Fibroblast of peridontal ligament (primary cell): ENCODE measurements around the gene TOGARAM2.
"Not testable (repeated sequence)": the region's sequence is repeated elsewhere in the genome, so short reads cannot be mapped to it uniquely, and the experiment has no call there.

ENCODE experiments used
- DNase-seq: peaks from one replicate; pipeline ENCODE4 v3.0.0-alpha.2; 2010; ENCODE audit errors: extremely low read depth

The TOGARAM2 gene

DNA sequence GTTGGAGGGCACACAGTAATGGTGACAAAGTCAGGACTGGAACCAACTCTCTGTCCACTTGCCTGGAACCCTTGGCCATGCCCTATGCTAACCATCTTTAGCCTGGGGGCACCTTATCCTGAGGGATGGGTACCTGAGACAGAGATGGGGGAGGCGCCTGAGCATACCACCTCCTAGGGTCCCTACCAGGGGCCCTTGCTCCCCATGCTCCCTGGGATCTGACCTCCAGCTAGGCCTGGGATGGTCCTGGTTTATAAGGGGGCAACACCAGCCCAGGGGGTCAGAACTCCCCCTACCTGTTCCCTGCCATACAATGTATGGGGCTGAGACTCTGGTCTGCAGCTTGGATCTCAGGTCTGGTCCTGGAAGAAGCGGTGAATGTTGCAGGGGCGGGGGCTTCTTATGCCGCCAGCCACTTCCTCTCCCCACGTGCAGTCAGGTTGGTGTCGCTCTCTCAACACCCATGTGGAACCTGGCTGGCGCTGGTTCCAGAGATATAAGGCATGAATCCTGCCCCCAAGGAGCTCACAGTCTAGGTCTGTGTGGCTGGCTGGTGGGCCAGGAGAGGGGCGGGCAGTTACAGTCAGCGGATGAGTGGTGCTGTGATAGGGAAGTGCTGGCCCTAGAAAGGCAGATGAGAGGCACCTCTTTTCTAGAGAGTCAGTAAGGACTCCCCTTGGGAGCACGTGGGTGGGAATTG lies 3.8 kb upstream of the TOGARAM2 start:
- no peak for DNase-seq

DNA sequence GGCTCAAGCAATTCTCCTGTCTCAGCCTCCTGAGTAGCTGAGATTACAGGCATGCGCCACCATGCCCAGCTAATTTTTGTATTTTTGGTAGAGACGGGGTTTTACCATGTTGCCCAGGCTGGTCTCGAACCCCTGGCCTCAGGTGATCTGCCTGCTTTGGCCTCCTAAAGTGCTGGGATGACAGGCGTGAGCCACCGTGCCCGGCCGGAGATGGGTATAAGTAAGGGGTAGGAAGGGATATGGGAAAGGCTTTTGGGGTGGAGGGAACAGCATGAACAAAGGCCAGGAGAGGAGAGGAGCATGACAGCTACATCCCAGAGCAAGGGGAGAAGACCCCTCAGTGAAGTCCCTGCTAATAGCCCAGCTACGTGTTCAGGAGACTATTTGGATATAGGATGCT lies 3.1 kb upstream of the TOGARAM2 start:
- not testable (repeated sequence) for DNase-seq

DNA sequence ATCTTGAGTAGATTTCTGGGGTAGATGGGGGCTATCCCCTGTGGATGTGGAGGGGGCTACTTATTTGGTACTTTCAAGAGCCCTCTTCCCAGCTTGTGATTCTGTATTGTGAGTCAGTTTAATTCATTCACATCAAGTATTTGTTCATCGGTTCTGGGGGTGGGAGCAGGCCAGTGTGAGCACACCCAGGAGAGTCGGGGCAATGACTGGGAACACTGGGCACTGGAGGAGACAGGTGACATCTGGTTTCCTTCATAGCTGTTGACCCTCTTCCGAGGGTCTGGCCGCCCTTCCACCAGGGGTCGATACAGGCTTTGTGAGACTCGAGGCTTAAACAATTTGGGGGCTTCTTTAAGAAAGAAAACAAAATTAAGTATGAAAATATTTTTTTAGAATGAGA lies 2.5 kb upstream of the TOGARAM2 start:
- DNase-seq: no peak

DNA sequence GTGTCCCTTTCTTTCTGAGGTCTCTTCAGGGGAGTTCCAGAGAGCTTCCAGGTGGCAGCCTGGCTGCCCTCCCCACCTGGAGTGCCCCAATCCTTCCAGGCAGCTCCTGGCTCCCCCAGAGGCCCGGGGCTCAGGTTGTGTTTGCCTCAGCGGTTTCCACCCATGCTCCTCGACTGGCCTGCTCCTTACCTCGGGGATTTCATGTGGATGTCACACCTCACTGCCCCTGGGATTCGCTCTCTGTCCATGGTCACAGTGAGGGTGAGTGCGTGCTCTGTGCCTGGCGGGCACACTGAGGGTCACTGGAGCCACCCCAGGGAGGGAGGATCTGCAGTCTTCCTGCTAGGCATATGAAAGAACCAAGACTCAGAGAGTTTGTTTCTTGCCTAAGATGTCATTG lies 2.1 kb upstream of the TOGARAM2 start:
- DNase-seq: no peak

DNA sequence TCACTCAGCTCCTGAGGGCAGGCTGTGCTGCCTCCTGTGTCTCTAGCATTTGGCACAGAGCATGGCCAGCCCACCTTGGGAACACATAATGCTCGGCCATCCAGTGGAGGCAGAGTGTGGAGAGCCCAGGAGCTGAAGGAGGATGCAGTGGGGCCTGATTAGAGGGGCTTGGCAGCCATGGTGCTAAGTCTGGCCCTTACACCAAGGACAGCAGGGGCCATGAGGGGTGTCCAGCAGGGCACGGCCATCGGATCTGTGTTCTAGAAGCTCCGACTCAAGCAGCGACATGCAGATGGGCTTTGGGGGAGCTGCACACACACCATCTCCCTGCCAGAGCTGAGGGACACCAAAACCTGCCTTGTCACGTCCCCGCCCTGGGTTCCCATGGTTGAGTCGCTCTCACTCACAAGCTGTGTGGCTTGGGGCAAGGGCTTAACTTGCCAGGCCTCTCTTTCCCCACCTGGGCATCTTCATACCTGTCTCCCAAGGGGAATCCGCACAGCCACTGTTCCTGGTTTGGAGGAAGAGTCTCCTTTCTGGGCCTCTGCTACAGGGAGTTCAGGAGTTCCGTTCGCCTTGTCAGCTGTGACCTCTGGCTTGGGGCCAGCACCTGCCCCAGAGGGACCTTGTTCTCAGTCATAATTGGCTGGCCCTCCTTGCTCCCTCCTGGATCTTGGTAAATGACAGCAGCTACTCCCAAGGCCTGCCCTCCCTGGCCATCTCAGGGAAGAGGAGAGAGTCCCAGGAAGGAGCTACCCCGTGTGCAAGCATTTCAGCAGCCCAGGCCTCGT lies 1.3 kb upstream of the TOGARAM2 start:
- DNase-seq: no peak

DNA sequence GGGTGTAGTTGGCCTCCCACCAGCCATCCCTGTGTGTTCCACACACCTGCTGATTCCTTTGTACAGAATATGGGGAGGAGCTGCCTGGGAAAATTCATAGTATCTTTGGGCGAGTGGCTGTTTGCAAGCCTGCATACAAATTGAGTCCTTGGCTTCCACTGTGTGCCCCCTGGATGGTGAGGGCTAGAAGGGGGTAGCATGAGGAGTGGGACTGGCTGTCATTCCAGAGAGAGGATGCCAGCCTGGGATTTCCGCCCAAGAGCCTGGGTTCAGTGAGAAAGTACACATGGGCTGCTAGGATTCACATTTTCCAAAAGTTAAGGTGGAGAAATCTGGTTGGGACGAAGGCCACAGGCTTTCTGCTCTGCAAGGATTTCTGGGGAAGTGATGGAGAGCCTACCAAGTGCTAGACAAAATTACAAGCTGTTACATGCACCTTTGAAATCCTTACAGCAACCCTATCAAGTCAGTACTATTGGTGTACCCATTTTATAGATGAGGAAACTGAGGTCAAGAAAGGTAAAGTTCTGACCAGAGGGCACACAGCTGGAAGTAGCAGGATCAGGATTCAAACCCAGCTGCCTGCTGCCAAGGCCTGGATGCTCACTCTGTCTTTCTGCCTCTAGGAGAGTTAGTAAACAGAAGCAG lies 606 bp upstream of the TOGARAM2 start:
- peak; percentile 25 for DNase-seq

DNA sequence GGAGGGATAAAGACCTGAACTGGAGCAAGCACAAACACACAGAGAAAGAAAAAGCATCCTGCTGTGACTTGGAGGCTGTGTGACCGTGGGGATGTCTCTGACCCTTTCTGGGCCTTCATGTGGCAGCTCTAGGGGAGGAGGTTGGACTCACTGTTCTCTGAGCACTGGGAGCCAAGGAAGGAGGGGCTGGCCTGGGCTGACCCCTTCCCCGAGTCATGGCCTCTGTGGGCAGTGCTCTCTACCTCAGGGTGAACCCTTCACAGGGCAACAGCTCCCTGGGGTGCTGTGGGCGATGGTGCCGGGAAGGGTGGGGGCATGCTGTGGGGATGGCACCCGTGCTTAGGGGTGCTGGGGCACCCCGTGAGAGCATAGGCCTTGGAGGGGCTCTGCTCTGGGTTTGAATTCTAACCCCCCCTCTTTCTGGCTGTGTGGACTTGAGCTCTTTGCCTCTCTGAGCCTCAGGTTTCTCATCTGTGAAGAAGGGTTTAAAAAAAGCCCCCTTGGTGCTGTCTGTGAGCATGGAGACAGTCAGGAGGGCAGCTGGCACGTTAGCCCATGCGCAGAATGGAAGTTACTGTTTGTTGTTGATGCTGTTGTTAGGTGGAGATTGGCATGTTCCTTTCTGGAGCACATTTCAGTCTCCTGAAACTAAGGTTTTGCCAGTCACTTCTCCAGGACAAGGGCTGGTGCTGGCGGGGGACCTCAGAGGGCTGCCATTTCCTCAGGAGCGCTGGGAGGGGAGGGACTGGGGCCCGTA lies 700 bp downstream of the TOGARAM2 start:
- no peak for DNase-seq

DNA sequence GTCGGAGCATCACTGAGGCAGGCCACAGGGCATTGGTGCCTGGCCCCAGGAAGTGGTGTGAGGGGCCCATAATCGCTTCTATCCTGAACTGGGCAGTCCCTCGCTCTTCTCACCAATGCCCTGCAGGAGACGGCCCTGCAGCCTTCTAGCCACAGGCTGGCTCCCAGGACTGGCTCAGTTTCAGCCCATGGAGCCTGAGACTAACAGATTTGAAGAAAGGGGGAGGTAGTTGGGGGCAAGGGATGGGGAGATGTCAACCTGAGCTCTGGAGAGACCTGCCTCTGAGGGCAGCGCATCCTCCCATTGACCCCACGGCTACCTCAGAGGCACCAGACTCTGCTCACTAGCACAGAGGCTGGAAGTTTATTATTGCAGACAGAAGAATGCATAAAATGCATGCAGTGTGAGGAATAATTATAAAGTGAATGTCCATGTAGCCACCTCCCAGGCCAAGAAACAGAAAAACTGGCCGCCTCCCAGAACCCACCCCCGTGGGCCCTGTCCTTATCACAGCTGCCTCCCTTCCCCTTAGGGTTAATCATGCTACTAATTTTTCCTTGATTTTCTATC lies 1.4 kb downstream of the TOGARAM2 start:
- DNase-seq: no peak

DNA sequence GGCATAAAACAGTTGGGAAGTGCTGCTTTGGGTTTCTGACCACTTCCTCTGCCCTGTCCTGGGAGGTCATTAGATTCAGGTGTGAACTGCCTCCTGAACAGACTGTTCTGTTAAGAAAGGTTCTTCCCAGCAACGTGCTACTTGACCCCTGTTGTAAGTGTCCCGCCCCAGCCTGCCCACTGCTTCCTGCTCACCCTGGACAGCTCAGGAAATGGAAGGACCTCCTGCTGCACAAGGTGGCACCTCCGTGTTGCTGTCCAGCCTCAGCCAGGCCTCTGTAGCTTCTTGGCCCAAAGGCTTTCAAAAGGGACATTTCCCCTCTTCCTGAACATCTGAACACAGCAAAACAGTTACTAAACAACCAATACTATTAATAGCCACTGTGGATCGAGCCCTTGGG lies 5.3 kb downstream of the TOGARAM2 start:
- no peak for DNase-seq

DNA sequence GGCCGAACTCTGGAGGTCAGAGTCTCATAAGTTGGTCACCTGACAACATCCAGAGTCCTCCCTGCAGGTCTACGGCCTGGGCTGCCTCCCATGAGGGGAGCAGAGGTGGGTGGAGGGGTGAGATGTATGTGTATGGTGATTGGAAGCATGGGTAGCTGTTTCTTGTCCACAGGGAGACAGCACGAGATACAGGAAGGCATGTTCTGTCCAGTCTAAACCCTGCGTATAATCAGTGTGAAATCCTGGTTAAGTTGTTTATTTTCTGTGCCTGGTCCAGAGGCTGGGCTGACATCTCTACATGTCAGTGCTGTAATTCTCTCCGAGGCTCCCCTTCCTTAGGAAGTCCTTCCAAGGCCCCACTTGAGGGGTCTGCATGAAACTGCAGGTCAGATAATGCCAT lies 8.9 kb downstream of the TOGARAM2 start:
- DNase-seq: no peak

DNA sequence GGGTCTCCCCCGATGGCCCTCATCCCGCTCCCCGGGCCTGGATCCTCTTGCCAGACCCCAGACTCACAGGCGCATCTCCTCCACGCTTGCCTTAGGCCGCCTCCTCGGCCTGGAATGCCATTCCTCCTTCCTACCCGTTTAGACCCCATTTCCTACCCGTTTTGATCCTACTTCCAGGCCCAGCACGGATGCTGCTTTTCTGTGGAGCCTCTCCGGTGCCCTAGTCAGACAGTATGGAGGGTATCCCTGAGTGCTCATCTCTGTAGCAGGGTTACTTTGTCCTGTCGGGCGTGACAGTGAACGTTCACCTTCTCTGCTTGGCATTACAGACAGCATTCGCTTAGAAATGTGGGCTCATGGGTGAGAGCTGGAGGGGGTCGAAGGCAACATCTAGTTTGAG lies 9.3 kb downstream of the TOGARAM2 start:
- no peak for DNase-seq

DNA sequence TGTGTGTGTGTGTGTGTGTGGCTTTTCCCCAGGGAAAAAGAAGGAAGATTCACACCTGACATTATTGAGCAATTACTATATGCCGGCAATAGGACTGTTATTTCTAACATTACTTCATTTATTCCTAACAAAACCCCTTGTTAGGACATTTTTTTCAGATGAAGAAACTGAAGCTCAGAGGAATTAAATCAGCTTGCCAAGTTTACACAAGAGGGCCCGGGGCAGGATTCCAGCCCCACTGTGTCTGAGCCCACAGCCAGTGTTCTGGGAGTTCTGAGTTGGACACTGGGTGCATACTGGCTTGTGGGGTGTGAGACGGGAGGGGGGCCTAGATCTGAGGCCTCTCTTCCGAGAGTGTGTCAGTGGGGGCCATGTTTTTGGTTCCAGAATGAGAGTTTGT lies 9.9 kb downstream of the TOGARAM2 start:
- DNase-seq: peak; percentile 58

DNA sequence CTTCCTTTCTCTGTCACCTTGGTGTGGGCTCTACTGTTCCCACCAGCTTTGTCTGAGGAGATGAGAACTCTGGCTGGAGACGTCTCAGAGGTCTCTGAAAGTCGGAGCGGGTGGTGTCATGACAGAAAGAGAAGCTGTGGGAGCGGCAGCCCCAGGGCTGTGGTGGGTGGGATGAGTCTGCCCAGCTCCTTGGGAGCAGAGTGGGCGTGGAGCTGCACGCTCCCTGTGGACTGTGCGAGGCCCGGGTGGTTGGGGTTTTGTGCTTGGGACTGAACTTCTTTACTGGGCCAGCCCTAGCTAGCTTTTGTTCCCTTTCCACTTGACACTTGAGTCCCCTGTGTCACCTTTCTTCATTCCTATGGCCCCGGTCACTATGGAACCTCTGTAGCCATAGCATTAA lies 10.4 kb downstream of the TOGARAM2 start:
- DNase-seq: no peak

DNA sequence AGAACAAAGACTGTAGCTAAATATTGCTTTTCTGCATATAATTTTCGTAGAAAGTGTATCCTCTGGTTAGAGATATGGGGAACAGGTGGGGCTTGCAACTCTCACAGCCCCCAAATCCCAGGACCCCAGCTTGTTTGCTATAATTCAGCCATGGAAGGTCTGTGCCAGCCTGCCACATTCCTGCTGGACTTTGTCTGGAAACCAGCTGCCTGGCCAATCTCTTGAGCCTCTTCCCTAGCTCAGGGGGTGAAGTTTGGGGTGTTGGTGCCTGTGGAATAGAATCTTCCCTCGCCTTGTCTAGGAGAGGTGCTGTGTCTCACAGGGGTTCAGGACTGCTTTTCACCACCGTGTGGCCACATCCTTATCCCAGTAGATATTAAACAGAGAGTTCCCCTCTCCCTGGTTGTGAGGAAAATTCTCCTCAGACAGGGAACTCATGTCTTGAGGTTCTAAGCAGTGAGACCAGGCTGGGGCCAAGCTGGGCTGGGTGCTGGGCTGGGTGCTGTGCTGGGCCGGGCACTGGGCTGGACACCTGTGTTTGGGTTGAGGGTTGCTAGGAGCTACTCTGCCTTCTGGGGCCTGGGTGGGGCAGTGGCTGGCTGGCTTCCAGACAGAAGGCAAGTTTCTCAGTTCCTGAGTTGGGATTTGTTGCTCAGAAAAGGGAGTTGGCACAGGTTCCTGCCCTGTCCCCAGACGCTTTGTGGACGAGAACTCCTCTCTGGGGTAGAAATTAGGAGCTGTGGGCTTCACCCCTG lies 12.3 kb downstream of the TOGARAM2 start:
- no peak for DNase-seq

DNA sequence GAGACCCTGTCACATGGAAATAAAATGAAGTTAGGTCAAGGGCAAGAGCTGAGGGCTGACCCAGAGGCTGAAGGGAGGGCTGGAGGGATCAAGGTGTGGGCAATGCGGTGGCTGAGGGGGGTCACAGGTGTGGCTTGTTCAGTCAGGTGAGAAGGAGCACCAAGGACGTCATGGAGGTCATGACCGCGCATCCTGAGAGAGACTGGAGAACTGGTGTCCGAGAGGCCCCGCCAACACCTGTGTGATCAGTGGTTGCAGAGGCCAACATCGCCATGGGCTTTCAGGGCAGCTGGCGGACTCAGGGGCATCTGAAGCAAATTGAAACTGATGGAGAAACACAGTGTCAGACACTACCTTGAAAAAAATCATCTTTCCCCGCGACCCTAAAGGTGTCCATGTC lies 13.0 kb downstream of the TOGARAM2 start:
- DNase-seq: no peak

DNA sequence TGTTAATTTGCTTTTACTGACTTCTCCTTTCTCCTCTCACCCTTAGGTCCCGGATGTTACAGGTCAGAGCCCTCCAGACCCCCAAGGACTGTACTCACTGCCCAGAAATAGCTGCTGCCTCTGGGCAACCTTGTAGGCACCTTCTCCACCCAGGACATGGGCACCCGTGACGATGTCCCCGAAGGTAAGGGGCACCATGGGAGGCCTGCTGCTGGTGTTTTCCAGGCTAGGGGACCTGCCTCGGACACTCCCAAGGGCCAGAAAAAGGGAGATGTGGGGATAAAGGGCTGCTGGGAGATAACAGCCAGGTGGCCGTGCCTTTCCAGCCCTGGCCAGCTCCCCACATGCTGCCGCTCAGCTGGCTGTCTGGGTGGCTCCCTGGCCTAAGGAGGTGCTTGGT lies 13.6 kb downstream of the TOGARAM2 start:
- DNase-seq: no peak

DNA sequence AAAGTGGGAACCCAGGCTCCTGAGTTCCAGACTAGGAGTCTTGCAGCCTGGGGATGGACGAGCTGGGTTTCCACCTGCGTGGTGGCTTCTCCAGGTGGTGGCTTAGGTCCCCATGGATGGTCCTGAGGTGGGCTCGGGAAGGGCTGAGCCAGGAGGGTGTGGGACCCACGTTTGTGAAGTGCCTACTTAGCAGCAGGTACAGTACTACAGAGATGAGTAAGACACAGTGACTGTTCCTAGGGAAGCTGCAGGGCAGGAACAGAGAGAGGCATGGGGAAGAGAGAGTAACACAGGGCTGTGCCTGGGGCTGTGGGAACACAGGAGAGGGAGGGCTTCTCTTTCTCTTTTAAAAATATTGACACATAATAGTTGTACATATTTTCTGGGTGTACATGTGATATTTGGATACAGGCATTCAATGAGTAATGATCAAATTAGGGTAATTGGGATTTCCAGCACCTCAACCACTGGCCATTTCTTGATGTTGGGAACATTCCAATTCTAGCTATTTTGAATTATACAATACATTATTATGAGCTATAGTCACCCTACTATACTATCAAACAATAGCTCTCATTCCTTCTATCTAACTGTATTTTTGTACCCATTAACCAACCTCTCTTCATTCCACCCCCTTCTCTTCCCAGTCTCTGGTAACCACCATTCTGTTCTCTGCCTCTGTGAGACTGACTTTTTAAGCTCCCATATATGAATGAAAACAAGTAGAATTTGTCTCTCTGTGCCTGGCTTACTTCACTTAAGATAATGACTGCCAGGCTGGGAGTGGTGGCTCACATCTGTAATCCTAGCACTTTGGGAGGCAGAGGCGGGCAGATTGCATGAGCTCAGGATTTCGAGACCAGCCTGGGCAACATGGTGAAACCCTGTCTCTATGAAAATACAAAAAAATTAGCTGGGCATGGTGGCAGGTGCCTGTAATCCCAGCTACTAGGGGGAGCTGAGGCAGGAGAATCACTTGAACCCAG lies 15.0 kb downstream of the TOGARAM2 start:
- DNase-seq: no peak

DNA sequence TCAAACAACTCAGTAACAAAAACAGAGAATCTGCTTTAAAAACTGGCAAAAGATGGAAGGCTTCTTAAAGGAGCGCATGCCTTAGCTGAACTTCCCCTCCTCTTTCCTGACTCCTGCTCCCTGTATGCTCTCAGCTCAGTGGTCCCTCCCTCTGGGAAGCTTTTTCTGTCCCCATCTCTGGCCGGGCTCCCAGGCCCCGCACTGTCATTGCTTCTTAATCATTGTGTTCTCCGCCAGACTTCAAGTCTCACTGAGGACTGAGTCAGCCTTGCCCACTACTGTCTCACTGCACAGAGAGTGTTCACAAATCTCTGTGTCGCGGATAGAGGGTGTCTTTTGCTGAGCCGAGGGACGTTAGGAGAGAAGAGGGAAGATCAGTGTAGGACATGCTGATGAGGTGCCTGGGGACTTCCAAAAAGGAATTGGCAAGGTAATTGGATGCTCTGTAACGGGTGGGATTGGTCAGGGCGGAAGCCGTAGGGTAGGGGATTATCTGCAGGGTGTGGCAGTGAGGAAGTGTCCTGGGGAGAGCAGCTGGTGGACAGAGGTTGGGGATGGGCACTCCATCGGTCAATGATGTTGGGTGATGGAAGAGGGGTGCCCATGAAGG lies 16.2 kb downstream of the TOGARAM2 start:
- DNase-seq: no peak
